ENCODE data around the gene C11orf68.

C11orf68 gene

GRCh38 chr11:65890324-65891218 lies 28.3 kb downstream of the C11orf68 start, which contains the start of gene CCDC85B (continued):
- no peak for TF ChIP-seq TSHZ1 (tag by site-specific recombination; IDR thresholded peaks at IDR 0.05; ENCODE audit: borderline replicate concordance)
- TF ChIP-seq ZNF157 (tag by site-specific recombination; IDR thresholded peaks at IDR 0.05) = no peak
- TF ChIP-seq BCL11B (tag by site-specific recombination; IDR thresholded peaks at IDR 0.05; ENCODE audit: low read depth) = no peak
- TF ChIP-seq ZNF501 (tag by site-specific recombination; IDR thresholded peaks at IDR 0.05) = no peak
- no peak for TF ChIP-seq GLI4 (tag by site-specific recombination; IDR thresholded peaks at IDR 0.05)
- no peak for TF ChIP-seq ZNF37A (tag by site-specific recombination; IDR thresholded peaks at IDR 0.05)
- TF ChIP-seq ZNF114 (tag by site-specific recombination; IDR thresholded peaks at IDR 0.05) = no peak
- no peak for TF ChIP-seq ZBTB21 (tag by site-specific recombination; IDR thresholded peaks at IDR 0.05)
- no peak for TF ChIP-seq ZNF585B (tag by site-specific recombination; IDR thresholded peaks at IDR 0.05)
- TF ChIP-seq ZNF626 (tag by site-specific recombination; IDR thresholded peaks at IDR 0.05) = no peak
- TF ChIP-seq ZNF302 (tag by site-specific recombination; IDR thresholded peaks at IDR 0.05; ENCODE audit: low read depth) = no peak
- TF ChIP-seq ZNF473 (tag by site-specific recombination; IDR thresholded peaks at IDR 0.05) = no peak
- TF ChIP-seq ZNF664 (tag by site-specific recombination; IDR thresholded peaks at IDR 0.05) = no peak
- no peak for TF ChIP-seq ZNF660 (tag by site-specific recombination; IDR thresholded peaks at IDR 0.05)
- no peak for TF ChIP-seq ZXDB (tag by site-specific recombination; IDR thresholded peaks at IDR 0.05)
- TF ChIP-seq ZNF155 (tag by site-specific recombination; IDR thresholded peaks at IDR 0.05) = no peak
- no peak for TF ChIP-seq ZNF366 (tag by site-specific recombination; conservative IDR thresholded peaks at IDR 0.05)
- no peak for TF ChIP-seq ZNF292 (tag by site-specific recombination; IDR thresholded peaks at IDR 0.05; ENCODE audit: borderline replicate concordance, low read depth)
- TF ChIP-seq OSR2 (tag by site-specific recombination; IDR thresholded peaks at IDR 0.05) = peak; percentile 21; the same call in 1 of the 2 replicates
- TF ChIP-seq PRDM4 (tag by site-specific recombination; IDR thresholded peaks at IDR 0.05) = no peak
- no peak for TF ChIP-seq ZNF266 (tag by site-specific recombination; IDR thresholded peaks at IDR 0.05; ENCODE audit: low read depth)
- no peak for TF ChIP-seq ZIC2 (tag by site-specific recombination; IDR thresholded peaks at IDR 0.05)
- no peak for TF ChIP-seq ZNF701 (tag by site-specific recombination; IDR thresholded peaks at IDR 0.05)
- TF ChIP-seq ZNF169 (tag by site-specific recombination; IDR thresholded peaks at IDR 0.05) = no peak
- TF ChIP-seq ZNF639 (tag by site-specific recombination; IDR thresholded peaks at IDR 0.05) = no peak
- TF ChIP-seq ZNF558 (tag by site-specific recombination; IDR thresholded peaks at IDR 0.05) = no peak
- no peak for TF ChIP-seq ZNF670 (tag by site-specific recombination; IDR thresholded peaks at IDR 0.05; ENCODE audit: low read depth)
- no peak for TF ChIP-seq ZNF677 (tag by site-specific recombination; IDR thresholded peaks at IDR 0.05)
- no peak for TF ChIP-seq RBAK (tag by site-specific recombination; IDR thresholded peaks at IDR 0.05)
- peak; percentile 79; the same call in 1 of the 2 replicates for TF ChIP-seq ZSCAN5A (tag by site-specific recombination; IDR thresholded peaks at IDR 0.05)
- TF ChIP-seq ZBTB26 (tag by site-specific recombination; optimal IDR thresholded peaks at IDR 0.05) = peak; percentile 90
- no peak for TF ChIP-seq ZFP3 (tag by site-specific recombination; IDR thresholded peaks at IDR 0.05; ENCODE audit: low read depth)

Data from HEK293 (cell line).